GM18511 (cell line): ENCODE results near the gene MOB3B.

ENCODE experiments used
- ATAC-seq: cut with Tn5 transposase; IDR thresholded peaks from one replicate; pipeline ENCODE4 v1.9.1; 2021; ENCODE audit warnings: mild to moderate bottlenecking, moderate library complexity; ENCODE audit not compliant: unreplicated experiment

The MOB3B gene

GRCh38 chr9:27542508-27542907 lies 12.9 kb upstream of the MOB3B start:
- ATAC-seq: no peak

GRCh38 chr9:27541740-27542139 lies 12.1 kb upstream of the MOB3B start:
- ATAC-seq: no peak

- ATAC-seq: no peak
Observed at GRCh38 chr9:27540502-27540901, 10.9 kb upstream of the MOB3B start.

- ATAC-seq: peak; percentile 47
Observed at GRCh38 chr9:27539479-27540441, 10.1 kb upstream of the MOB3B start.

GRCh38 chr9:27538647-27539046 lies 9.0 kb upstream of the MOB3B start:
- peak; percentile 58 for ATAC-seq

- no peak for ATAC-seq
Observed at GRCh38 chr9:27537756-27538155, 8.1 kb upstream of the MOB3B start.

- no peak for ATAC-seq
Observed at GRCh38 chr9:27537027-27537435, 7.4 kb upstream of the MOB3B start.

GRCh38 chr9:27536168-27536567 lies 6.6 kb upstream of the MOB3B start:
- ATAC-seq: no peak

GRCh38 chr9:27535701-27536118 lies 6.1 kb upstream of the MOB3B start:
- peak; percentile 52 for ATAC-seq

- no peak for ATAC-seq
Observed at GRCh38 chr9:27534658-27535209, 5.1 kb upstream of the MOB3B start.

- ATAC-seq: no peak
Observed at GRCh38 chr9:27534131-27534530, 4.5 kb upstream of the MOB3B start.

- no peak for ATAC-seq
Observed at GRCh38 chr9:27533311-27533710, 3.7 kb upstream of the MOB3B start.

- ATAC-seq: no peak
Observed at GRCh38 chr9:27532046-27532445, 2.4 kb upstream of the MOB3B start.

- ATAC-seq: no peak
Observed at GRCh38 chr9:27530915-27531755, 1.5 kb upstream of the MOB3B start.

GRCh38 chr9:27528886-27529315 lies 713 bp downstream of the MOB3B start:
- ATAC-seq: peak; percentile 59

GRCh38 chr9:27528076-27528885 lies 1.3 kb downstream of the MOB3B start:
- peak; percentile 59 for ATAC-seq

- no peak for ATAC-seq
Observed at GRCh38 chr9:27527702-27528075, 1.9 kb downstream of the MOB3B start.

- no peak for ATAC-seq
Observed at GRCh38 chr9:27524236-27524635, 5.4 kb downstream of the MOB3B start, which contains the start of gene IFNK. TSS of gene IFNK (plus strand) at chr9:27524290. CDS start at chr9:27524337, 47 bp downstream.

GRCh38 chr9:27523141-27523540 lies 6.5 kb downstream of the MOB3B start:
- ATAC-seq: no peak

GRCh38 chr9:27520986-27521385 lies 8.6 kb downstream of the MOB3B start:
- ATAC-seq: no peak
